Neural crest cell (in vitro differentiated cells): Measurements from ENCODE around the gene DAGLB. TPM values are rescaled to one million over a fixed set of nuclear protein-coding genes. Genes with fewer than 3 reads are reported as not detected.

Source experiments
- DNase-seq: peaks from one replicate; pipeline ENCODE4 v3.0.0; 2021; ENCODE audit warnings: low read depth, mixed read lengths, low spot score
- H3K27ac Mint-ChIP-seq: one replicate; pipeline ENCODE4 v1.8.0; 2021; ENCODE audit warnings: mild to moderate bottlenecking, mixed read lengths; ENCODE audit not compliant: unreplicated experiment
- H3K27me3 Mint-ChIP-seq: 2 replicates; pipeline ENCODE4 v1.8.0; 2021; ENCODE audit warnings: low read depth, mild to moderate bottlenecking, mixed read lengths
- H3K36me3 Mint-ChIP-seq: 2 replicates; pipeline ENCODE4 v1.8.0; 2021; ENCODE audit warnings: low read depth, mild to moderate bottlenecking, mixed read lengths
- H3K4me1 Mint-ChIP-seq: 2 replicates; pipeline ENCODE4 v1.8.0; 2021; ENCODE audit warnings: mixed read lengths
- H3K4me3 Mint-ChIP-seq: one replicate; pipeline ENCODE4 v1.8.0; 2021; ENCODE audit warnings: mild to moderate bottlenecking, mixed read lengths
- H3K9me3 Mint-ChIP-seq: 2 replicates; pipeline ENCODE4 v1.8.0; 2021; ENCODE audit warnings: mixed read lengths
- CTCF ChIP-seq: fragments of 200-600 bp; sonication (generic); conservative IDR thresholded peaks from 2 replicates; pipeline ENCODE4 v1.5.0; 2021; ENCODE audit warnings: antibody characterized with exemption, mild to moderate bottlenecking
- total RNA-seq: library from RNA; stranded (reverse); gene quantifications from 2 replicates; pipeline ENCODE4 v1.2.1, GENCODE V29; 2021

The DAGLB gene
- total RNA-seq, 1 donor from 2014 or later: 33.0 TPM

GRCh38 chr7:6440381-6440780 is 7.4 kb downstream of the DAGLB start:
- Mint-ChIP-seq H3K27ac (no peak overlapping the region), H3K36me3 (peaks cover 18% of the 10 kb centered on the region), H3K9me3 (no peaks in the 10 kb centered on the region), H3K4me1 (peaks cover 15% of the 10 kb centered on the region), H3K27me3 (no peaks in the 10 kb centered on the region), H3K4me3 (no peak overlapping the region)
- no peak for DNase-seq
- TF ChIP-seq CTCF: no peak

- peaks cover 9% of the 10 kb centered on the region for H3K36me3 Mint-ChIP-seq
- peaks cover 8% of the 10 kb centered on the region for H3K4me1 Mint-ChIP-seq
- no peak for TF ChIP-seq CTCF
- no peaks in the 10 kb centered on the region for H3K9me3 Mint-ChIP-seq
- H3K27me3 Mint-ChIP-seq: no peaks in the 10 kb centered on the region
- no peak for DNase-seq
- no peak overlapping the region for H3K27ac Mint-ChIP-seq
- no peak overlapping the region for H3K4me3 Mint-ChIP-seq
Measured at GRCh38 chr7:6438427-6438826, 9.3 kb downstream of the DAGLB start.

GRCh38 chr7:6437251-6437650 is 10.5 kb downstream of the DAGLB start:
- H3K4me1 Mint-ChIP-seq: peaks cover 6% of the 10 kb centered on the region
- H3K9me3 Mint-ChIP-seq: no peaks in the 10 kb centered on the region
- no peak for TF ChIP-seq CTCF
- H3K4me3 Mint-ChIP-seq: no peak overlapping the region
- H3K27ac Mint-ChIP-seq: no peak overlapping the region
- peaks cover 5% of the 10 kb centered on the region for H3K36me3 Mint-ChIP-seq
- no peaks in the 10 kb centered on the region for H3K27me3 Mint-ChIP-seq
- DNase-seq: no peak

- no peak for DNase-seq
Measured at GRCh38 chr7:6436385-6436685, 11.4 kb downstream of the DAGLB start.

GRCh38 chr7:6435486-6436384 is 12.0 kb downstream of the DAGLB start:
- Mint-ChIP-seq H3K4me3 (peak overlapping the region; percentile 2), H3K36me3 (peaks cover 4% of the 10 kb centered on the region), H3K27ac (no peak overlapping the region), H3K4me1 (peaks cover 6% of the 10 kb centered on the region), H3K9me3 (no peaks in the 10 kb centered on the region), H3K27me3 (no peaks in the 10 kb centered on the region)
- TF ChIP-seq CTCF: peak; percentile 99
- DNase-seq: peak; percentile 94

More at GRCh38 chr7:6436385-6436685, 11.4 kb downstream of the DAGLB start:
- Mint-ChIP-seq H3K4me1 (peaks cover 6% of the 10 kb centered on the region), H3K27ac (no peak overlapping the region), H3K27me3 (no peaks in the 10 kb centered on the region), H3K9me3 (no peaks in the 10 kb centered on the region), H3K4me3 (no peak overlapping the region), H3K36me3 (peaks cover 5% of the 10 kb centered on the region)
- TF ChIP-seq CTCF: no peak
